ENCODE results near the gene PCID2.

Gene PCID2

GRCh38 chr13:113143466-113144254, 64.8 kb downstream of the PCID2 start:
- no peak for FAIRE-seq
- no peak for DNase-seq (ENCODE audit: insufficient read length, low spot score)
- TF ChIP-seq, protein P1, sequence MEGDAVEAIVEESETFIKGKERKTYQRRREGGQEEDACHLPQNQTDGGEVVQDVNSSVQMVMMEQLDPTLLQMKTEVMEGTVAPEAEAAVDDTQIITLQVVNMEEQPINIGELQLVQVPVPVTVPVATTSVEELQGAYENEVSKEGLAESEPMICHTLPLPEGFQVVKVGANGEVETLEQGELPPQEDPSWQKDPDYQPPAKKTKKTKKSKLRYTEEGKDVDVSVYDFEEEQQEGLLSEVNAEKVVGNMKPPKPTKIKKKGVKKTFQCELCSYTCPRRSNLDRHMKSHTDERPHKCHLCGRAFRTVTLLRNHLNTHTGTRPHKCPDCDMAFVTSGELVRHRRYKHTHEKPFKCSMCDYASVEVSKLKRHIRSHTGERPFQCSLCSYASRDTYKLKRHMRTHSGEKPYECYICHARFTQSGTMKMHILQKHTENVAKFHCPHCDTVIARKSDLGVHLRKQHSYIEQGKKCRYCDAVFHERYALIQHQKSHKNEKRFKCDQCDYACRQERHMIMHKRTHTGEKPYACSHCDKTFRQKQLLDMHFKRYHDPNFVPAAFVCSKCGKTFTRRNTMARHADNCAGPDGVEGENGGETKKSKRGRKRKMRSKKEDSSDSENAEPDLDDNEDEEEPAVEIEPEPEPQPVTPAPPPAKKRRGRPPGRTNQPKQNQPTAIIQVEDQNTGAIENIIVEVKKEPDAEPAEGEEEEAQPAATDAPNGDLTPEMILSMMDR (IDR thresholded peaks at IDR 0.05; ENCODE audit: insufficient read depth, missing control alignments) = no peak

DNA sequence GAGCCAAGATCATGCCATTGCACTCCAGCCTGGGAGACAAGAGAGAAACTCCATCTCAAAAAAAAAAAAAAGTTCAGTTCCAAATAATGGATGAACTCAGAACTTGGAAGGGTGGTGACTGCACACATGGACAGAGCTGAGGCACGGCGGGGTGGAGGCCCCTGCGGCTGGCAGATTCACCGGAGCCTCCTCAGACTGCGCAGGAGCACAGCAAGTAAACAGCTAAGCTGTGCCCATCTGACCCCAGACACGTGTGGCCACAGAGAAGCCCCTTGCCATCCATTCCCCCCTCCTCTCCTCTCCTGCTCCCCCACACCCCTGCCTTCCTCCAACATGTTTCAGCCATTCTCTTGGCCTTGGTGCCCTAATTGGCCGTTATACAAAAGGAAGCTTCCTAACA, 65.6 kb downstream of the PCID2 start:
- TF ChIP-seq, protein P1 (IDR thresholded peaks at IDR 0.05; ENCODE audit: insufficient read depth, missing control alignments) = no peak
- DNase-seq (ENCODE audit: insufficient read length, low spot score) (no peak), FAIRE-seq (no peak)

- DNase-seq (ENCODE audit: insufficient read length, low spot score) = no peak
- no peak for FAIRE-seq
- TF ChIP-seq, protein P1 (IDR thresholded peaks at IDR 0.05; ENCODE audit: insufficient read depth, missing control alignments) = no peak
Observed at GRCh38 chr13:113141601-113141970, 66.9 kb downstream of the PCID2 start.

DNA sequence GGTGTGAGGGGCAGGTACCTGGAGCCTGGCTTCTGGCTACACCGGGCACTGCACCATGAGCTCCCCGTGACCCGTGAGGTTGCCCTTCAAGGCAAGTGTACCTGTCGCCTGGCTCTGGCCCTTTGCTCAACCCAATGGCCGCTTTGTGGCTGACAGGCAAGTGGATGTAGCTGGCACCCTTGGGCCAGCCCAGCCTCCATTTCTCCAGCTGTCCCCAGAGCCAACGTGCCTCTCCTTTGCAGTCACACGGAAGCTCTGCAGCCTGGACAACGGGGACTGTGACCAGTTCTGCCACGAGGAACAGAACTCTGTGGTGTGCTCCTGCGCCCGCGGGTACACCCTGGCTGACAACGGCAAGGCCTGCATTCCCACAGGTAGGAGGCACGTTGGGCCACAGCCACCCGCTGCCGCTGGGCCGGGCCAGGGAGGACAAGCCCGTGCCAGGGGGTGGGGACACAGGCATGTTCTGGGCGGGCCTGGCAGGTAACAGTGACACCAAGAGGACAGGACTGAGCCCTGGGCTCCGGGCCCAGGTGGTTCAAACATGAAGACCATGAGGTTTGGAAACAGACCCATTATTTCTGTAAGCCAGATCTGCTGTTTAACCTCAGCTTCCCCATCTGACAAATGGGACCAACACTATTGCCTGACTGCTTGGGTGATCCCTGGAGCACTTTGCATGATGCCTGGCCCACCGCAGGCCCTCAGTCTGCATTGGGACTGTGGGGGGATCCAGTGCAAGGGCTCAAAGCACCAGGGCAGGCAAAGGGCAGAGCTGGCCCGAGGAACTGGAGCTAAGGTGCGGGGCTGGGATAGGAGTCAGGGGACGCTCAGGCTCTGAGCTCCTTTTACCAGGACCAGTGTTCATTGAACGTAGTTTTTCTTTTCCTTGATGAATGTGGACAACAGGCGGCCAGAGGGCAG, 67.5 kb downstream of the PCID2 start:
- TF ChIP-seq, protein P1 (IDR thresholded peaks at IDR 0.05; ENCODE audit: insufficient read depth, missing control alignments) = no peak
- DNase-seq (ENCODE audit: insufficient read length, low spot score) (no peak), FAIRE-seq (no peak)

GRCh38 chr13:113139577-113139976, 68.9 kb downstream of the PCID2 start:
- FAIRE-seq (no peak), DNase-seq (ENCODE audit: insufficient read length, low spot score) (no peak)
- TF ChIP-seq, protein P1 (IDR thresholded peaks at IDR 0.05; ENCODE audit: insufficient read depth, missing control alignments) = no peak

DNA sequence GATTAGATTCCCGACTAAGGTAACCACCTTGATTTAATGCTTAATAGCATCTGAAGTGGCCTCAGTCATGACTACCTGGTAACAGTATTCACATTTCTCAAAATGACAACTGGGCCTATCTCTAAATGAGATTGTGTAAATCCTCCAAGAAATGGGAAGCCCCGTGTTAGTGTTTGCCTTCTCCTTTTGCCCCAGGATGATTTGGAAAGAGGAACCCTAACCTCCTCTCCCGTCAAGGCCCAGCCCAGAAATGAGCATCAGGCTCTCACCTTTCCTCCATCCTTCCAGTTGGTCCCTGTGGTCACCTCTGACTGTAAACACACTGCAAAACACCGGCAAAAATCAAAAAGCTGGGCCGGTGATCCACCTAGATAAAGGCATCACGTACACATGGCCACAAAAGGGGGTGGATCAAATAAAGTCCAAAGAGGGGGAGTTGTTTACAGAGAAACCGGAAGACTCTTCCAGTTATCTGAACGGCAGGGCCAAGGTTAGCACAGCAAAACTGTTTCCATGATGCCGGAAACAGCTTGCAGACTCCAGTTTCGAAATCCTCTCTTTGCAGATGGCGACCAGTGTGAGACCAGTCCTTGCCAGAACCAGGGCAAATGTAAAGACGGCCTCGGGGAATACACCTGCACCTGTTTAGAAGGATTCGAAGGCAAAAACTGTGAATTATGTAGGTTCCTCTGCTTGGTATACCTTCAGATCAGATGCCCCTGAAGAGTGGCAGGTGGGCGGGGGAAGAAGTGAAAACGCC, 69.5 kb downstream of the PCID2 start:
- DNase-seq (ENCODE audit: insufficient read length, low spot score) (no peak), FAIRE-seq (no peak)
- TF ChIP-seq, protein P1 (IDR thresholded peaks at IDR 0.05; ENCODE audit: insufficient read depth, missing control alignments) = no peak
